Keratinocyte (primary cell): ENCODE data around the gene ENTPD8. TPM values are rescaled to one million over a fixed set of nuclear protein-coding genes. Genes with fewer than 3 reads are reported as not detected.

Experiments used
- DNase-seq: peaks from one replicate; pipeline ENCODE4 v3.0.0-alpha.2; 2011; ENCODE audit warnings: low read depth, missing footprints, low spot score
- FAIRE-seq: peaks from 2 replicates; lab custom pipeline; 2011; peaks lifted over from hg19 to GRCh38; lab: Jason Lieb, UNC
- H2AFZ ChIP-seq: 2 replicates; pipeline ENCODE4 v1.6.0; 2012; ENCODE audit warnings: low read length, control low read depth, inconsistent platforms; ENCODE audit not compliant: control insufficient read depth
- H3K27ac ChIP-seq: 2 replicates; pipeline ENCODE4 v1.5.1; 2011; ENCODE audit warnings: low read length; ENCODE audit not compliant: control insufficient read depth, insufficient read depth
- H3K27me3 ChIP-seq: 3 replicates; pipeline ENCODE4 v1.6.0; 2011; ENCODE audit warnings: low read length; ENCODE audit not compliant: control insufficient read depth, insufficient read depth; ENCODE audit errors: extremely low read depth
- H3K36me3 ChIP-seq, 2 experiments: 2 replicates in 1 of 2; 3 replicates in 1 of 2; pipeline ENCODE4 v1.5.1; 2011; ENCODE audit warnings: low read length in 2 of 2, mild to moderate bottlenecking in 1 of 2; ENCODE audit not compliant: control insufficient read depth in 2 of 2, insufficient read depth in 2 of 2; ENCODE audit errors: extremely low read depth in 1 of 2
- H3K4me1 ChIP-seq: 3 replicates; pipeline ENCODE4 v1.5.1; 2011; ENCODE audit warnings: low read length; ENCODE audit not compliant: control insufficient read depth, insufficient read depth; ENCODE audit errors: extremely low read depth
- H3K4me2 ChIP-seq: 3 replicates; pipeline ENCODE4 v1.6.0; 2011; ENCODE audit warnings: low read depth, low read length; ENCODE audit not compliant: control insufficient read depth, insufficient read depth; ENCODE audit errors: extremely low read depth
- H3K4me3 ChIP-seq, 3 experiments: fragments of 200-600 bp in 1 of 3; sonication (generic) in 1 of 3; 2 replicates in 2 of 3; 3 replicates in 1 of 3; pipeline ENCODE4 v1.5.1; 2011 to 2016; ENCODE audit warnings: low read length in 3 of 3, mild to moderate bottlenecking in 3 of 3, control low read depth in 2 of 3, inconsistent platforms in 1 of 3, low read depth in 1 of 3, mixed read lengths in 1 of 3, mixed run types in 1 of 3, moderate library complexity in 1 of 3; ENCODE audit not compliant: control insufficient read depth in 2 of 3, insufficient read depth in 2 of 3; ENCODE audit errors: extremely low read depth in 1 of 3
- H3K79me2 ChIP-seq: 2 replicates; pipeline ENCODE4 v1.6.0; 2012; ENCODE audit warnings: low read length; ENCODE audit not compliant: control insufficient read depth, insufficient read depth
- H3K9ac ChIP-seq: 3 replicates; pipeline ENCODE4 v1.6.0; 2011; ENCODE audit warnings: low read length; ENCODE audit not compliant: control insufficient read depth, insufficient read depth; ENCODE audit errors: extremely low read depth
- H3K9me1 ChIP-seq: 3 replicates; pipeline ENCODE4 v1.6.0; 2011; ENCODE audit warnings: low read length; ENCODE audit not compliant: control insufficient read depth, insufficient read depth; ENCODE audit errors: extremely low read depth
- H3K9me3 ChIP-seq: 2 replicates; pipeline ENCODE4 v1.5.1; 2012; ENCODE audit warnings: low read depth, low read length; ENCODE audit not compliant: control insufficient read depth
- H4K20me1 ChIP-seq: 3 replicates; pipeline ENCODE4 v1.6.0; 2011; ENCODE audit warnings: low read length; ENCODE audit not compliant: control insufficient read depth, insufficient read depth; ENCODE audit errors: extremely low read depth
- EZH2 ChIP-seq: IDR thresholded peaks from one replicate; pipeline ENCODE4 v1.6.1; 2012; ENCODE audit warnings: inconsistent platforms, mild to moderate bottlenecking, low read length, moderate library complexity
- dilution Hi-C: fragments of 300-500 bp; cut with MboI; formaldehyde crosslinking; loops from one replicate; pipeline ENCODE4 v1.7.0; 2020; ENCODE audit warnings: low sequenced_read_pairs; ENCODE audit not compliant: extremely low pct_ligation_motif_present
- polyA plus RNA-seq, 5 experiments: library from polyadenylated mRNA; depleted of rRNA in 3 of 5; stranded (reverse) in 3 of 5; stranded (forward) in 1 of 5; unstranded in 1 of 5; fragments of >200 nt; gene quantifications; 1 replicate in 1 of 5; 2 replicates in 3 of 5; 3 replicates in 1 of 5; pipeline versions ENCODE4 v1.2.1 to v1.2.3, GENCODE V29; 2011 to 2012; ENCODE audit warnings: missing spikeins in 2 of 5, low read depth in 1 of 5, low replicate concordance in 1 of 5
- TF ChIP-seq, protein P1 (sequence below), 3 experiments: IDR thresholded peaks in 1 of 3; conservative IDR thresholded peaks in 1 of 3; optimal IDR thresholded peaks in 1 of 3; 2 replicates in 2 of 3; 3 replicates in 1 of 3; pipeline versions ENCODE3 to v1.5.1; 2011; ENCODE audit warnings: low read length in 3 of 3, mild to moderate bottlenecking in 3 of 3, moderate library complexity in 2 of 3, control low read depth in 1 of 3, inconsistent platforms in 1 of 3; ENCODE audit not compliant: insufficient read depth in 2 of 3; ENCODE audit errors: extremely low read depth in 1 of 3

Gene ENTPD8
- polyA plus RNA-seq, 1 donor (not counting 4 experiments of a cell fraction or from before 2014, with no cell fraction given) = not detected

DNA sequence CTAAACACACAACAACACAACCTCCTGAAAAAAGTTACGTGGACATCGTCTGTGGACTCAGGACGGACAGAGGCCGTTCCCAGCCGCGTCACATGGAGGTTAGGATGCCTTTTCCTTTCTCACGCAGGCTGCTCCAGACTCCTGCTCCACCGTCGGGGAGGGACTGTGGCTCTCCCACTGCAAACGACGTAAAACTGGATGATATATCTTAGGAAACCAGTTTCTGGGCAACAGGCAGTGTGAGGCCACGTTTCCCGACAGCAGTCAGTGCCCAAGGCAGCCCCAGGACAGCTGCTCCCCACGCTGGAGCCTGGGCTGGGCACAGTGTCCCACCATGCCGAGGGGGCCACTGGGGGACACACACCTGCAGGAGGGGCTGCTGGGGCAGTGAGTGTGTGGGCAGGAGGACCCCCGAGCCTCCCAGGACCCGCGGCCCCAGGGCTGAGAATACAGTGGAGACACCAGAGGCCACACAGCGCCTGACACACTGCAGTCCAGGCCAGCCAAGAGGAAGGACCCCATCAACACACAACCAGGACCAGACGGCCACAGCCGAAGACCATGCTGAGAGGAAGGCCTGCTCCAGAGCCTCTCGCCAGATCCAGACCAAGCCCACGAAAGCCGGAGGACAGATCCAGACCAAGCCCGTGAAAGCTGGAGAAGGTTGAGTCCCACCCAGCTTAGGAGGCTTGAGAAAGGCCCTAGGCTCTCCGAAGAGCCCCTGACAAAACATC is 44.4 kb downstream of the ENTPD8 start:
- no peak overlapping the region for H3K4me3 ChIP-seq
- H3K4me1 ChIP-seq = no peaks in the 10 kb centered on the region
- H3K9me1 ChIP-seq = no peaks in the 10 kb centered on the region
- dilution Hi-C loops = no loop called here
- H3K27me3 ChIP-seq = no peaks in the 10 kb centered on the region
- no peak overlapping the region for H3K4me2 ChIP-seq
- DNase-seq (no peak), FAIRE-seq (no peak)
- H3K9me3 ChIP-seq = no peaks in the 10 kb centered on the region
- H4K20me1 ChIP-seq = no peaks in the 10 kb centered on the region
- H3K79me2 ChIP-seq = no peaks in the 10 kb centered on the region
- H2AFZ ChIP-seq = no peak overlapping the region
- H3K27ac ChIP-seq = no peak overlapping the region
- H3K36me3 ChIP-seq = no peaks in the 10 kb centered on the region
- H3K9ac ChIP-seq = no peak overlapping the region
- TF ChIP-seq EZH2 = no peak
- TF ChIP-seq, protein P1, sequence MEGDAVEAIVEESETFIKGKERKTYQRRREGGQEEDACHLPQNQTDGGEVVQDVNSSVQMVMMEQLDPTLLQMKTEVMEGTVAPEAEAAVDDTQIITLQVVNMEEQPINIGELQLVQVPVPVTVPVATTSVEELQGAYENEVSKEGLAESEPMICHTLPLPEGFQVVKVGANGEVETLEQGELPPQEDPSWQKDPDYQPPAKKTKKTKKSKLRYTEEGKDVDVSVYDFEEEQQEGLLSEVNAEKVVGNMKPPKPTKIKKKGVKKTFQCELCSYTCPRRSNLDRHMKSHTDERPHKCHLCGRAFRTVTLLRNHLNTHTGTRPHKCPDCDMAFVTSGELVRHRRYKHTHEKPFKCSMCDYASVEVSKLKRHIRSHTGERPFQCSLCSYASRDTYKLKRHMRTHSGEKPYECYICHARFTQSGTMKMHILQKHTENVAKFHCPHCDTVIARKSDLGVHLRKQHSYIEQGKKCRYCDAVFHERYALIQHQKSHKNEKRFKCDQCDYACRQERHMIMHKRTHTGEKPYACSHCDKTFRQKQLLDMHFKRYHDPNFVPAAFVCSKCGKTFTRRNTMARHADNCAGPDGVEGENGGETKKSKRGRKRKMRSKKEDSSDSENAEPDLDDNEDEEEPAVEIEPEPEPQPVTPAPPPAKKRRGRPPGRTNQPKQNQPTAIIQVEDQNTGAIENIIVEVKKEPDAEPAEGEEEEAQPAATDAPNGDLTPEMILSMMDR (optimal IDR thresholded peaks at IDR 0.05 in 1 of 3, IDR thresholded peaks at IDR 0.05 in 1 of 3, conservative IDR thresholded peaks at IDR 0.05 in 1 of 3; ENCODE audit: extremely low read depth in 1 of 3, insufficient read depth in 2 of 3, low read length in 3 of 3) = no peak

DNA sequence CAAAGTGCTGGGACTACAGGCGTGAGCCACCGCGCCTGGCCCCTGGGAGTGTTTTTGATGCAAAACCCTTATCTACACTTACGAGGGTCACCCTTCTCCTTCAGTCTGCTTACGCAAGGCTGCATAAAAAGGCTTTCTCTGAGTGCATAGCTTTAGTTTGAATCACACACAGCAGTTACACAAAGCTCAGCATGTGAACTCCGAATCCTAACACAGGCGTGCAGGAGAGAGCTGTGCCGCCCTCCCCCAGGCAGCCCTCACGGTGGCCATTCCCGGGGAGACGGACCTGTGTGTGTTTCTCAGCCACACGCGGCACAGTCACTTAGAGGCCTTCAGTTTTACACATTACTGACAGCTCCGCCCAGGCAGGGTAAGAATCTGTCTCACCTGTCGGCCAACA is 44.9 kb downstream of the ENTPD8 start:
- H3K9ac ChIP-seq = no peak overlapping the region

More for the DNA sequence above, 44.9 kb downstream of the ENTPD8 start:
- FAIRE-seq = no peak
- Histone ChIP-seq H3K4me3 (no peak overlapping the region), H3K9me1 (no peaks in the 10 kb centered on the region), H3K36me3 (no peaks in the 10 kb centered on the region), H3K27ac (no peak overlapping the region), H2AFZ (no peak overlapping the region), H3K9me3 (no peaks in the 10 kb centered on the region), H3K4me2 (no peak overlapping the region), H3K27me3 (no peaks in the 10 kb centered on the region), H3K4me1 (no peaks in the 10 kb centered on the region), H3K79me2 (no peaks in the 10 kb centered on the region), H4K20me1 (no peaks in the 10 kb centered on the region)
- dilution Hi-C loops = no loop called here
- DNase-seq = no peak
- TF ChIP-seq, protein P1 (optimal IDR thresholded peaks at IDR 0.05 in 1 of 3, IDR thresholded peaks at IDR 0.05 in 1 of 3, conservative IDR thresholded peaks at IDR 0.05 in 1 of 3; ENCODE audit: extremely low read depth in 1 of 3, insufficient read depth in 2 of 3, low read length in 3 of 3) = no peak
- no peak for TF ChIP-seq EZH2
